A673 (cell line): ENCODE data around the gene RPS6KA2.

Experiments used
- EZH2 ChIP-seq: fragments of 200-600 bp; sonication (generic); IDR thresholded peaks from 2 replicates; pipeline ENCODE4 v1.6.1; 2017; ENCODE audit warnings: borderline replicate concordance, low read depth, mild to moderate bottlenecking, mixed read lengths, antibody characterized with exemption, low read length; ENCODE audit not compliant: poor library complexity, severe bottlenecking
- TF ChIP-seq, protein P1 (sequence below): fragments of 300-800, 200-600 bp; sonication (generic); conservative IDR thresholded peaks from 2 replicates; pipeline ENCODE4 v1.5.1; 2017; ENCODE audit warnings: low read depth, mild to moderate bottlenecking, antibody characterized with exemption, low read length, moderate library complexity, mixed read lengths

DNA sequence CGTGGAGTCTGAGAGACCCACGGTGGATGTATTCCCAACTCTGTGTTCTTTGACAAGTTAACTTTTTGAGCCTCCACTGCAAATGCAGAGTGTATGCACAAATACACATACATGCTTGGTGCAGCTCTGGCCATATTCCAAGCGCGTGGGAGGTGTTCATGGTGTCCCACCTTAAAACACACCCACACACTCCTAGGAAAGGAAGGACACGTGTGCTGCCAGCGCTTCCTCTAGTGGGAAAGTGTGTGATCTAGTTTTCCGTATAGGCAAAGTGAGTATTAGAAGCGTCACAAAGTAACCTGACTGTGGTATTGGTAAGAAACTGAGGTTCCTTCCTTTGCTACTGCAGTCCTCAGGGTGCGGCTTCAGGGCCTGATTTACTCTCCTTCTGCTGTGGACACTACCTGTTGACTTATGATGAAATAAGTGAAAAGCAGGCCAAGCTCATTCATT is 208.3 kb downstream of the RPS6KA2 start:
- TF ChIP-seq, protein P1, sequence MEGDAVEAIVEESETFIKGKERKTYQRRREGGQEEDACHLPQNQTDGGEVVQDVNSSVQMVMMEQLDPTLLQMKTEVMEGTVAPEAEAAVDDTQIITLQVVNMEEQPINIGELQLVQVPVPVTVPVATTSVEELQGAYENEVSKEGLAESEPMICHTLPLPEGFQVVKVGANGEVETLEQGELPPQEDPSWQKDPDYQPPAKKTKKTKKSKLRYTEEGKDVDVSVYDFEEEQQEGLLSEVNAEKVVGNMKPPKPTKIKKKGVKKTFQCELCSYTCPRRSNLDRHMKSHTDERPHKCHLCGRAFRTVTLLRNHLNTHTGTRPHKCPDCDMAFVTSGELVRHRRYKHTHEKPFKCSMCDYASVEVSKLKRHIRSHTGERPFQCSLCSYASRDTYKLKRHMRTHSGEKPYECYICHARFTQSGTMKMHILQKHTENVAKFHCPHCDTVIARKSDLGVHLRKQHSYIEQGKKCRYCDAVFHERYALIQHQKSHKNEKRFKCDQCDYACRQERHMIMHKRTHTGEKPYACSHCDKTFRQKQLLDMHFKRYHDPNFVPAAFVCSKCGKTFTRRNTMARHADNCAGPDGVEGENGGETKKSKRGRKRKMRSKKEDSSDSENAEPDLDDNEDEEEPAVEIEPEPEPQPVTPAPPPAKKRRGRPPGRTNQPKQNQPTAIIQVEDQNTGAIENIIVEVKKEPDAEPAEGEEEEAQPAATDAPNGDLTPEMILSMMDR = no peak
- TF ChIP-seq EZH2 = no peak
